Activated T-cell treated with anti-CD3 and anti-CD28 coated beads, Interleukin-2, amount 50 U/mL, for 48 hours (primary cell): ENCODE measurements around the gene MSI2.

Experiments used
- DNase-seq, 2 experiments: peaks; one replicate each; pipeline ENCODE4 v3.0.0-alpha.2; 2020

Gene MSI2

GRCh38 chr17:57247261-57247660, 9.1 kb upstream of the MSI2 start:
- DNase-seq: no peak

- DNase-seq: no peak
These were observed 8.4 kb upstream of the MSI2 start for GRCh38 chr17:57247913-57248312.

GRCh38 chr17:57249520-57249919, 6.8 kb upstream of the MSI2 start:
- DNase-seq: no peak

- DNase-seq: no peak
These were observed 5.0 kb upstream of the MSI2 start for GRCh38 chr17:57251211-57251787.

- DNase-seq: no peak
These were observed 2.8 kb upstream of the MSI2 start for GRCh38 chr17:57253362-57254065.

- DNase-seq: no peak
These were observed 1.0 kb upstream of the MSI2 start for GRCh38 chr17:57255182-57255775.

- DNase-seq: peak in 1 of 2 experiments; percentile 56
These were observed 387 bp downstream of the MSI2 start for GRCh38 chr17:57256708-57257112.

- no peak for DNase-seq
These were observed 1.0 kb downstream of the MSI2 start for GRCh38 chr17:57257195-57257894.

GRCh38 chr17:57257895-57258851, 1.9 kb downstream of the MSI2 start:
- no peak for DNase-seq

- no peak for DNase-seq
These were observed 3.0 kb downstream of the MSI2 start for GRCh38 chr17:57259306-57259705.

GRCh38 chr17:57259817-57260216, 3.5 kb downstream of the MSI2 start:
- no peak for DNase-seq

GRCh38 chr17:57260325-57261083, 4.2 kb downstream of the MSI2 start:
- DNase-seq: no peak

- no peak for DNase-seq
These were observed 4.8 kb downstream of the MSI2 start for GRCh38 chr17:57261084-57261461.

- no peak for DNase-seq
These were observed 6.2 kb downstream of the MSI2 start for GRCh38 chr17:57262557-57262956.

- DNase-seq: no peak
These were observed 7.9 kb downstream of the MSI2 start for GRCh38 chr17:57264250-57264649.

- no peak for DNase-seq
These were observed 8.5 kb downstream of the MSI2 start for GRCh38 chr17:57264776-57265175.

- no peak for DNase-seq
These were observed 10.6 kb downstream of the MSI2 start for GRCh38 chr17:57266902-57267311.

- DNase-seq: no peak
These were observed 11.9 kb downstream of the MSI2 start for GRCh38 chr17:57268181-57268580.

- no peak for DNase-seq
These were observed 12.7 kb downstream of the MSI2 start for GRCh38 chr17:57269052-57269451.

GRCh38 chr17:57269598-57270255, 13.4 kb downstream of the MSI2 start:
- no peak for DNase-seq

- DNase-seq: no peak
These were observed 14.5 kb downstream of the MSI2 start for GRCh38 chr17:57270801-57271245.
